Smooth muscle cell (in vitro differentiated cells): ENCODE data around the gene OR2V1. TPM values are rescaled to one million over a fixed set of nuclear protein-coding genes. Genes with fewer than 3 reads are reported as not detected.
"Not testable (repeated sequence)": the region's sequence is repeated elsewhere in the genome, so short reads cannot be mapped to it uniquely, and the experiment has no call there.

Experiments
- DNase-seq: peaks from one replicate; lab custom pipeline; 2025; ENCODE audit not compliant: unreplicated experiment; lab: John Stamatoyannopoulos, UW
- H2AFZ ChIP-seq: fragments of 200-600 bp; sonication (generic); 2 replicates; pipeline ENCODE4 v1.6.0; 2016; ENCODE audit warnings: antibody characterized with exemption, low read depth, mild to moderate bottlenecking
- H3F3A ChIP-seq: fragments of 200-600 bp; sonication (generic); 2 replicates; pipeline ENCODE4 v1.6.0; 2017; ENCODE audit warnings: antibody characterized with exemption, low read depth
- H3K27ac ChIP-seq: fragments of 200-600 bp; sonication (generic); 2 replicates; pipeline ENCODE4 v1.5.1; 2016; ENCODE audit warnings: low read depth, mild to moderate bottlenecking
- H3K27me3 ChIP-seq: fragments of 200-600 bp; sonication (generic); 2 replicates; pipeline ENCODE4 v1.6.1; 2016; ENCODE audit warnings: low read depth, mild to moderate bottlenecking
- H3K36me3 ChIP-seq: fragments of 200-600 bp; sonication (generic); 2 replicates; pipeline ENCODE4 v1.5.1; 2016; ENCODE audit warnings: low read depth
- H3K4me1 ChIP-seq: fragments of 200-600 bp; sonication (generic); 2 replicates; pipeline ENCODE4 v1.5.1; 2016; ENCODE audit warnings: low read depth
- H3K4me2 ChIP-seq: fragments of 200-600 bp; sonication (generic); 2 replicates; pipeline ENCODE4 v1.6.0; 2016; ENCODE audit warnings: mild to moderate bottlenecking
- H3K4me3 ChIP-seq: fragments of 200-600 bp; sonication (generic); 2 replicates; pipeline ENCODE4 v1.5.1; 2016; ENCODE audit warnings: mild to moderate bottlenecking
- H3K79me2 ChIP-seq: fragments of 200-600 bp; sonication (generic); 2 replicates; pipeline ENCODE4 v1.6.0; 2016; ENCODE audit warnings: low read depth, mild to moderate bottlenecking
- H3K9ac ChIP-seq: fragments of 200-600 bp; sonication (generic); 2 replicates; pipeline ENCODE4 v1.6.0; 2016; ENCODE audit warnings: low read depth
- H3K9me3 ChIP-seq: fragments of 200-600 bp; sonication (generic); replicated peaks from 2 replicates; pipeline ENCODE4 v1.5.1; 2016; ENCODE audit warnings: low read depth
- H4K20me1 ChIP-seq: fragments of 200-600 bp; sonication (generic); 2 replicates; pipeline ENCODE4 v1.6.0; 2016; ENCODE audit warnings: low read depth
- CTCF ChIP-seq: fragments of 200-600 bp; sonication (generic); IDR thresholded peaks from 2 replicates; pipeline ENCODE4 v1.5.1; 2017; ENCODE audit warnings: borderline replicate concordance, mild to moderate bottlenecking, antibody characterized with exemption; ENCODE audit not compliant: insufficient read depth, poor library complexity, severe bottlenecking
- WGBS: methylation state at CpG from one replicate; pipeline ENCODE4 v1.1.7; 2016; ENCODE audit warnings: low lambda C conversion rate; 5-methylcytosine and 5-hydroxymethylcytosine counted together
- polyA plus RNA-seq: library from polyadenylated mRNA; unstranded; fragments of >200 nt; fragmentation: Nextera tagmentation; extraction: Ambion mirVana; gene quantifications from 2 replicates; pipeline ENCODE4 v1.2.1, GENCODE V29; 2016
- total RNA-seq: library from RNA; depleted of rRNA; stranded (reverse); fragments of >200 nt; gene quantifications from 2 replicates; pipeline ENCODE4 v1.2.3, GENCODE V29; 2014

Gene OR2V1
- total and polyA plus RNA-seq, 2 experiments from 2014 or later: not detected

- no peak overlapping the region for H3K4me3 ChIP-seq
- no peaks in the 10 kb centered on the region for H3K4me1 ChIP-seq
- H3K4me2 ChIP-seq: no peak overlapping the region
- 89% methylated on average over 14 of the region's 14 CpGs for WGBS
- no peak overlapping the region for H3K27ac ChIP-seq
- H3K36me3 ChIP-seq: no peaks in the 10 kb centered on the region
- no peak for TF ChIP-seq CTCF
- H3K9ac ChIP-seq: no peak overlapping the region
- no peaks in the 10 kb centered on the region for H4K20me1 ChIP-seq
- no peaks in the 10 kb centered on the region for H3K9me3 ChIP-seq
- no peak overlapping the region for H2AFZ ChIP-seq
- H3K27me3 ChIP-seq: no peaks in the 10 kb centered on the region
- H3F3A ChIP-seq: no peaks in the 10 kb centered on the region
- H3K79me2 ChIP-seq: no peaks in the 10 kb centered on the region
- DNase-seq: no peak
These were observed 19.1 kb upstream of the OR2V1 start for GRCh38 chr5:181149806-181150733.

GRCh38 chr5:181149355-181149754 lies 18.4 kb upstream of the OR2V1 start:
- Histone ChIP-seq H3K4me1 (no peaks in the 10 kb centered on the region), H3K9ac (no peak overlapping the region), H3K4me3 (no peak overlapping the region), H3K9me3 (no peaks in the 10 kb centered on the region), H2AFZ (no peak overlapping the region), H4K20me1 (no peaks in the 10 kb centered on the region), H3K27ac (no peak overlapping the region), H3F3A (no peaks in the 10 kb centered on the region), H3K4me2 (no peak overlapping the region), H3K27me3 (no peaks in the 10 kb centered on the region), H3K79me2 (no peaks in the 10 kb centered on the region), H3K36me3 (no peaks in the 10 kb centered on the region)
- TF ChIP-seq CTCF: no peak
- 72% methylated on average over 6 of the region's 6 CpGs for WGBS
- no peak for DNase-seq

- not testable (repeated sequence) for H3K9me3 ChIP-seq, DNase-seq, H3K36me3 ChIP-seq, H2AFZ ChIP-seq, H3K27me3 ChIP-seq, H3K4me1 ChIP-seq, H3K79me2 ChIP-seq, H3K9ac ChIP-seq, H3K27ac ChIP-seq, H4K20me1 ChIP-seq, H3K4me3 ChIP-seq, H3K4me2 ChIP-seq, H3F3A ChIP-seq
- 60% methylated on average over 7 of the region's 7 CpGs for WGBS
These were observed 16.1 kb upstream of the OR2V1 start, which contains the start of gene OR2V2 for GRCh38 chr5:181146927-181147636. Gene OR2V2, plus strand, starts transcription at chr5:181147586. Its CDS starts 7,357 bp downstream, at chr5:181154943.

- Histone ChIP-seq H3K4me1 (no peaks in the 10 kb centered on the region), H4K20me1 (no peaks in the 10 kb centered on the region), H3K9me3 (no peaks in the 10 kb centered on the region), H3K27me3 (no peaks in the 10 kb centered on the region), H3K4me2 (no peak overlapping the region), H3K79me2 (no peaks in the 10 kb centered on the region), H3K36me3 (no peaks in the 10 kb centered on the region), H3K4me3 (no peak overlapping the region), H3K27ac (no peak overlapping the region), H3F3A (no peaks in the 10 kb centered on the region), H2AFZ (no peak overlapping the region), H3K9ac (no peak overlapping the region)
- DNase-seq: no peak
- 62% methylated on average over 1 of the region's 1 CpG for WGBS
- no peak for TF ChIP-seq CTCF
These were observed 14.2 kb upstream of the OR2V1 start for GRCh38 chr5:181145133-181145532.
